H9 (cell line): ENCODE data around the gene PTTG1. TPM values are rescaled to one million over a fixed set of nuclear protein-coding genes. Genes with fewer than 3 reads are reported as not detected.

Source experiments
- DNase-seq: peaks from one replicate; pipeline ENCODE4 v3.0.0-alpha.2; 2017
- H2AFZ ChIP-seq: one replicate; pipeline ENCODE4 v1.6.1; 2013; ENCODE audit warnings: mild to moderate bottlenecking, low read length, control low read depth, moderate library complexity
- H2AK5ac ChIP-seq: 2 replicates; pipeline ENCODE4 v1.6.1; 2013; ENCODE audit warnings: low read length, control low read depth, mixed read lengths; ENCODE audit not compliant: insufficient read length
- H2BK120ac ChIP-seq: one replicate; pipeline ENCODE4 v1.6.1; 2013; ENCODE audit warnings: low read depth, mild to moderate bottlenecking, low read length, control low read depth, inconsistent platforms; ENCODE audit not compliant: poor library complexity, severe bottlenecking
- H2BK12ac ChIP-seq: 2 replicates; pipeline ENCODE4 v1.6.1; 2013; ENCODE audit warnings: low read length, control low read depth, mixed read lengths, low read depth; ENCODE audit not compliant: insufficient read length
- H2BK15ac ChIP-seq: 2 replicates; pipeline ENCODE4 v1.6.1; 2013; ENCODE audit warnings: low read depth, low read length, control low read depth
- H2BK20ac ChIP-seq: one replicate; pipeline ENCODE4 v1.6.1; 2013; ENCODE audit warnings: low read depth, mild to moderate bottlenecking, low read length, control low read depth, inconsistent platforms; ENCODE audit not compliant: poor library complexity, severe bottlenecking
- H2BK5ac ChIP-seq: 2 replicates; pipeline ENCODE4 v1.6.1; 2013; ENCODE audit warnings: low read length, control low read depth, mixed read lengths; ENCODE audit not compliant: insufficient read length
- H3K14ac ChIP-seq: 2 replicates; pipeline ENCODE4 v1.6.1; 2013; ENCODE audit warnings: low read length, control low read depth; ENCODE audit not compliant: insufficient read depth
- H3K18ac ChIP-seq: 2 replicates; pipeline ENCODE4 v1.6.1; 2013; ENCODE audit warnings: low read depth, mild to moderate bottlenecking, mixed read lengths, low read length, control low read depth; ENCODE audit not compliant: insufficient read length
- H3K23ac ChIP-seq: 2 replicates; pipeline ENCODE4 v1.6.1; 2013; ENCODE audit warnings: low read length, control low read depth, mixed read lengths, low read depth; ENCODE audit not compliant: insufficient read length
- H3K23me2 ChIP-seq: 2 replicates; pipeline ENCODE4 v1.6.1; 2013; ENCODE audit warnings: low read depth, mild to moderate bottlenecking, mixed read lengths, low read length, control low read depth; ENCODE audit not compliant: insufficient read length, poor library complexity, severe bottlenecking
- H3K27ac ChIP-seq: 2 replicates; pipeline ENCODE4 v1.5.1; 2013; ENCODE audit warnings: low read length, control low read depth, mixed read lengths, low read depth; ENCODE audit not compliant: insufficient read length
- H3K27me3 ChIP-seq: 2 replicates; pipeline ENCODE4 v1.6.1; 2013; ENCODE audit warnings: low read length, control low read depth, inconsistent platforms; ENCODE audit not compliant: insufficient read depth
- H3K4ac ChIP-seq: 2 replicates; pipeline ENCODE4 v1.6.1; 2013; ENCODE audit warnings: low read depth, mild to moderate bottlenecking, control low read depth, inconsistent platforms, low read length, moderate library complexity
- H3K4me1 ChIP-seq: 2 replicates; pipeline ENCODE4 v1.6.1; 2013; ENCODE audit warnings: low read length, control low read depth, inconsistent platforms; ENCODE audit not compliant: insufficient read depth
- H3K4me2 ChIP-seq: 2 replicates; pipeline ENCODE4 v1.6.1; 2013; ENCODE audit warnings: low read length, control low read depth, mixed read lengths; ENCODE audit not compliant: insufficient read length, insufficient read depth
- H3K56ac ChIP-seq: 2 replicates; pipeline ENCODE4 v1.6.1; 2013; ENCODE audit warnings: low read depth, mild to moderate bottlenecking, mixed read lengths, low read length, control low read depth; ENCODE audit not compliant: insufficient read length
- H3K79me1 ChIP-seq: 2 replicates; pipeline ENCODE4 v1.6.1; 2013; ENCODE audit warnings: low read depth, mild to moderate bottlenecking, moderate library complexity, low read length, control low read depth, inconsistent platforms; ENCODE audit not compliant: insufficient read depth, poor library complexity, severe bottlenecking
- H3K79me2 ChIP-seq: 2 replicates; pipeline ENCODE4 v1.6.1; 2013; ENCODE audit warnings: low read length, control low read depth, inconsistent platforms; ENCODE audit not compliant: insufficient read depth
- H3K9ac ChIP-seq: 2 replicates; pipeline ENCODE4 v1.6.1; 2013; ENCODE audit warnings: low read length, control low read depth, mixed read lengths; ENCODE audit not compliant: insufficient read length; ENCODE audit errors: extremely low read depth
- H3K9me3 ChIP-seq: one replicate; pipeline ENCODE4 v1.6.1; 2013; ENCODE audit warnings: low read depth, low read length, inconsistent platforms; ENCODE audit not compliant: control insufficient read depth
- H3T11ph ChIP-seq: one replicate; pipeline ENCODE4 v1.6.1; 2013; ENCODE audit warnings: mild to moderate bottlenecking, low read length, control low read depth, inconsistent platforms
- H4K20me1 ChIP-seq: one replicate; pipeline ENCODE4 v1.6.1; 2013; ENCODE audit not compliant: control insufficient read depth, insufficient read length, insufficient read depth
- H4K5ac ChIP-seq: 2 replicates; pipeline ENCODE4 v1.6.1; 2013; ENCODE audit warnings: low read depth, mild to moderate bottlenecking, mixed read lengths, low read length, control low read depth; ENCODE audit not compliant: insufficient read length
- H4K8ac ChIP-seq: replicated peaks from 2 replicates; pipeline ENCODE4 v1.6.1; 2013; ENCODE audit warnings: low read length, control low read depth, mixed read lengths, low read depth; ENCODE audit not compliant: insufficient read length
- H4K91ac ChIP-seq: 2 replicates; pipeline ENCODE4 v1.6.1; 2013; ENCODE audit warnings: low read depth, mild to moderate bottlenecking, moderate library complexity, mixed read lengths, low read length, control low read depth; ENCODE audit not compliant: insufficient read length
- H3K27ac Mint-ChIP-seq, 3 experiments: 2 replicates in 2 of 3; 3 replicates in 1 of 3; pipeline ENCODE4 v1.8.0; 2020 to 2021; ENCODE audit warnings: mixed read lengths in 3 of 3, mild to moderate bottlenecking in 1 of 3, moderate library complexity in 1 of 3
- H3K27me3 Mint-ChIP-seq: 2 replicates; pipeline ENCODE4 v1.8.0; 2021; ENCODE audit warnings: low read depth, mild to moderate bottlenecking, moderate library complexity, mixed read lengths
- H3K36me3 Mint-ChIP-seq, 3 experiments: 2 replicates in 2 of 3; 3 replicates in 1 of 3; pipeline ENCODE4 v1.8.0; 2020 to 2021; ENCODE audit warnings: low read depth in 3 of 3, mixed read lengths in 3 of 3; ENCODE audit not compliant: insufficient read depth in 1 of 3
- H3K4me1 Mint-ChIP-seq, 2 experiments: 2 replicates each; pipeline ENCODE4 v1.8.0; 2020; ENCODE audit warnings: mixed read lengths in 2 of 2
- H3K4me3 Mint-ChIP-seq, 2 experiments: 2 replicates in 1 of 2; 3 replicates in 1 of 2; pipeline ENCODE4 v1.8.0; 2020 to 2021; ENCODE audit warnings: mild to moderate bottlenecking in 2 of 2, mixed read lengths in 2 of 2, moderate library complexity in 1 of 2
- H3K9me3 Mint-ChIP-seq, 2 experiments: 2 replicates in 1 of 2; 3 replicates in 1 of 2; pipeline ENCODE4 v1.8.0; 2020; ENCODE audit warnings: mild to moderate bottlenecking in 2 of 2, mixed read lengths in 2 of 2, moderate library complexity in 1 of 2
- WGBS: extraction: QIAGEN DNeasy Blood & Tissue Kit; methylation state at CpG from one replicate; pipeline ENCODE4 v1.1.7; 2013; ENCODE audit warnings: missing lambda C conversion rate, low lambda C conversion rate, mixed read lengths; ENCODE audit not compliant: insufficient read length; ENCODE audit errors: extremely low coverage; 5-methylcytosine and 5-hydroxymethylcytosine counted together
- total RNA-seq: library from RNA; stranded (reverse); gene quantifications from 2 replicates; pipeline ENCODE4 v1.2.1, GENCODE V29; 2021
- TF ChIP-seq, protein P1 (sequence below): fragments of 200-600 bp; sonication (generic); conservative IDR thresholded peaks from 3 replicates; pipeline ENCODE4 v1.8.0; 2021; ENCODE audit warnings: antibody characterized with exemption, mild to moderate bottlenecking

The PTTG1 gene
- total RNA-seq, 1 experiment from 2014 or later: 279 TPM

DNA sequence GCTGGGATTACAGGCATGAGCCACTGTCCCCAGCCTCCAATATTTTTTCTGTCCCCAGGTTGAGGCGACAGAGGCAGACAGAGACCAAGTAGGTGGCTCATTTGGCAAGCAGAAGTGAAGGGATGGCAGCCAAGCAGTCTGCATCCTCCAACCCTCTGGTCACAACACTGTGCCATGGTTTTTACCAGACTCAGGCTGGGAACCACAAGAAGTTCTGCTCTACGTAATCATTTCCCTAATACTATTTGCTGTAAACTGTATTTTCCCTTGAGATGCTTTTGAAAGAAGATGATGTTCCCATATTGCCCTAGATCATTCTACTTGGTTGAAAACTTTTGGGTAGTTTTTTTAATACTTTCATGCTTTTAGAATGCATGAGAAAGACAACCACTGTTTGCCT, 40.5 kb downstream of the PTTG1 start:
- no peak overlapping the region for H2BK20ac ChIP-seq
- Mint-ChIP-seq H3K9me3 (peaks cover 4 to 9% of the 10 kb centered on the region in 2 experiments; a peak in 3 of 5 replicates), H3K4me3 (no peak overlapping the region), H3K4me1 (peaks cover 1 to 6% of the 10 kb centered on the region in 2 experiments; a peak in 3 of 4 replicates), H3K27me3 (no peaks in the 10 kb centered on the region), H3K36me3 (peaks cover 0 to 5% (median 2%) of the 10 kb centered on the region in 3 experiments; a peak in 2 of 7 replicates), H3K27ac (no peak overlapping the region)
- TF ChIP-seq, protein P1, sequence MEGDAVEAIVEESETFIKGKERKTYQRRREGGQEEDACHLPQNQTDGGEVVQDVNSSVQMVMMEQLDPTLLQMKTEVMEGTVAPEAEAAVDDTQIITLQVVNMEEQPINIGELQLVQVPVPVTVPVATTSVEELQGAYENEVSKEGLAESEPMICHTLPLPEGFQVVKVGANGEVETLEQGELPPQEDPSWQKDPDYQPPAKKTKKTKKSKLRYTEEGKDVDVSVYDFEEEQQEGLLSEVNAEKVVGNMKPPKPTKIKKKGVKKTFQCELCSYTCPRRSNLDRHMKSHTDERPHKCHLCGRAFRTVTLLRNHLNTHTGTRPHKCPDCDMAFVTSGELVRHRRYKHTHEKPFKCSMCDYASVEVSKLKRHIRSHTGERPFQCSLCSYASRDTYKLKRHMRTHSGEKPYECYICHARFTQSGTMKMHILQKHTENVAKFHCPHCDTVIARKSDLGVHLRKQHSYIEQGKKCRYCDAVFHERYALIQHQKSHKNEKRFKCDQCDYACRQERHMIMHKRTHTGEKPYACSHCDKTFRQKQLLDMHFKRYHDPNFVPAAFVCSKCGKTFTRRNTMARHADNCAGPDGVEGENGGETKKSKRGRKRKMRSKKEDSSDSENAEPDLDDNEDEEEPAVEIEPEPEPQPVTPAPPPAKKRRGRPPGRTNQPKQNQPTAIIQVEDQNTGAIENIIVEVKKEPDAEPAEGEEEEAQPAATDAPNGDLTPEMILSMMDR: no peak
- H3K56ac ChIP-seq: no peak overlapping the region
- no peak overlapping the region for H2AK5ac ChIP-seq
- H3K4me2 ChIP-seq: no peak overlapping the region
- H4K5ac ChIP-seq: no peak overlapping the region
- H3K79me1 ChIP-seq: no peaks in the 10 kb centered on the region
- H2BK5ac ChIP-seq: no peak overlapping the region
- H4K20me1 ChIP-seq: no peaks in the 10 kb centered on the region
- H3K14ac ChIP-seq: no peak overlapping the region
- H3K27me3 ChIP-seq: no peaks in the 10 kb centered on the region
- H3K9me3 ChIP-seq: no peaks in the 10 kb centered on the region
- H3K23me2 ChIP-seq: no peaks in the 10 kb centered on the region
- H3K4me1 ChIP-seq: no peaks in the 10 kb centered on the region
- WGBS: no CpG with 5 or more reads among the region's 2 CpGs
- H3K18ac ChIP-seq: no peak overlapping the region
- no peak overlapping the region for H4K8ac ChIP-seq
- H4K91ac ChIP-seq: no peak overlapping the region
- no peaks in the 10 kb centered on the region for H3K79me2 ChIP-seq
- no peak for DNase-seq
- H3K23ac ChIP-seq: no peak overlapping the region
- no peak overlapping the region for H3K9ac ChIP-seq
- H3T11ph ChIP-seq: no peak overlapping the region
- no peak overlapping the region for H2AFZ ChIP-seq
- H2BK12ac ChIP-seq: no peak overlapping the region
- no peak overlapping the region for H2BK15ac ChIP-seq
- H3K4ac ChIP-seq: no peak overlapping the region
- no peak overlapping the region for H2BK120ac ChIP-seq
- H3K27ac ChIP-seq: no peak overlapping the region
